OCI-LY1 (cell line): Measurements from ENCODE around the gene UBIAD1.

Experiments
- H2AFZ ChIP-seq: fragments of 200-600 bp; sonication (generic), shearing (Covaris generic); 2 replicates; pipeline ENCODE4 v1.6.0; 2014; ENCODE audit warnings: antibody characterized with exemption, mild to moderate bottlenecking, low read length
- H3F3A ChIP-seq: fragments of 200-600 bp; sonication (generic), shearing (Covaris generic); 2 replicates; pipeline ENCODE4 v1.6.0; 2014; ENCODE audit warnings: mild to moderate bottlenecking, antibody characterized with exemption, low read length, moderate library complexity; ENCODE audit not compliant: insufficient read depth
- H3K27ac ChIP-seq: fragments of 200-600 bp; sonication (generic); 2 replicates; pipeline ENCODE4 v1.5.1; 2014; ENCODE audit warnings: low read length, mixed run types, mild to moderate bottlenecking, low read depth; ENCODE audit not compliant: poor library complexity, severe bottlenecking
- H3K27me3 ChIP-seq: fragments of 200-600 bp; sonication (generic); 2 replicates; pipeline ENCODE4 v1.6.0; 2014; ENCODE audit warnings: antibody characterized with exemption, mild to moderate bottlenecking, low read length, moderate library complexity; ENCODE audit not compliant: insufficient read depth
- H3K36me3 ChIP-seq: fragments of 200-600 bp; sonication (generic); 2 replicates; pipeline ENCODE4 v1.6.1; 2014; ENCODE audit warnings: mild to moderate bottlenecking, antibody characterized with exemption, low read length, moderate library complexity, mixed read lengths; ENCODE audit not compliant: insufficient read depth
- H3K4me1 ChIP-seq: fragments of 200-600 bp; sonication (generic); 2 replicates; pipeline ENCODE4 v1.5.1; 2014; ENCODE audit warnings: mild to moderate bottlenecking, low read length, moderate library complexity; ENCODE audit not compliant: insufficient read depth, severe bottlenecking
- H3K4me2 ChIP-seq: fragments of 200-600 bp; sonication (generic), shearing (Covaris generic); 2 replicates; pipeline ENCODE4 v1.6.1; 2014; ENCODE audit warnings: low read length
- H3K4me3 ChIP-seq: fragments of 200-600 bp; sonication (generic); 2 replicates; pipeline ENCODE4 v1.5.1; 2014; ENCODE audit warnings: low read length, low read depth, mild to moderate bottlenecking, mixed read lengths; ENCODE audit not compliant: poor library complexity, severe bottlenecking
- H3K79me2 ChIP-seq: fragments of 200-600 bp; shearing (Covaris generic); 2 replicates; pipeline ENCODE4 v1.6.1; 2016; ENCODE audit warnings: mixed run types, low read length, mixed read lengths; ENCODE audit not compliant: insufficient read depth
- H3K9ac ChIP-seq: fragments of 200-600 bp; sonication (generic), shearing (Covaris generic); 2 replicates; pipeline ENCODE4 v1.6.1; 2014; ENCODE audit warnings: mild to moderate bottlenecking, low read length, mixed read lengths
- H3K9me2 ChIP-seq: fragments of 200-600 bp; sonication (generic), shearing (Covaris generic); 2 replicates; pipeline ENCODE4 v1.6.1; 2014; ENCODE audit warnings: low read depth, mild to moderate bottlenecking, low read length, mixed read lengths
- H3K9me3 ChIP-seq: fragments of 200-600 bp; shearing (Covaris generic); 2 replicates; pipeline ENCODE4 v1.6.1; 2014; ENCODE audit warnings: low read length, mixed read lengths
- H4K20me1 ChIP-seq: fragments of 200-600 bp; sonication (generic), shearing (Covaris generic); 2 replicates; pipeline ENCODE4 v1.6.0; 2016; ENCODE audit warnings: mild to moderate bottlenecking, low read length; ENCODE audit not compliant: insufficient read depth
- EZH2 ChIP-seq: fragments of 200-600 bp; sonication (generic), shearing (Covaris generic); IDR thresholded peaks from 2 replicates; pipeline ENCODE4 v1.8.0; 2017; ENCODE audit warnings: borderline replicate concordance, mixed run types, mild to moderate bottlenecking, antibody characterized with exemption, low read length, moderate library complexity, mixed read lengths
- TF ChIP-seq, protein P1 (sequence below): fragments of 200-600 bp; sonication (generic), shearing (Covaris generic); IDR thresholded peaks from 2 replicates; pipeline ENCODE4 v1.5.1; 2017; ENCODE audit warnings: mild to moderate bottlenecking, antibody characterized with exemption, low read length, moderate library complexity, mixed read lengths

The UBIAD1 gene

GRCh38 chr1:11333631-11334030, 60.6 kb downstream of the UBIAD1 start:
- H3K79me2 ChIP-seq, result no peaks in the 10 kb centered on the region
- no peak overlapping the region for H3K4me3 ChIP-seq
- no peaks in the 10 kb centered on the region for H3K9me3 ChIP-seq
- H3K9me2 ChIP-seq, result no peaks in the 10 kb centered on the region
- TF ChIP-seq EZH2, result no peak
- TF ChIP-seq, protein P1, sequence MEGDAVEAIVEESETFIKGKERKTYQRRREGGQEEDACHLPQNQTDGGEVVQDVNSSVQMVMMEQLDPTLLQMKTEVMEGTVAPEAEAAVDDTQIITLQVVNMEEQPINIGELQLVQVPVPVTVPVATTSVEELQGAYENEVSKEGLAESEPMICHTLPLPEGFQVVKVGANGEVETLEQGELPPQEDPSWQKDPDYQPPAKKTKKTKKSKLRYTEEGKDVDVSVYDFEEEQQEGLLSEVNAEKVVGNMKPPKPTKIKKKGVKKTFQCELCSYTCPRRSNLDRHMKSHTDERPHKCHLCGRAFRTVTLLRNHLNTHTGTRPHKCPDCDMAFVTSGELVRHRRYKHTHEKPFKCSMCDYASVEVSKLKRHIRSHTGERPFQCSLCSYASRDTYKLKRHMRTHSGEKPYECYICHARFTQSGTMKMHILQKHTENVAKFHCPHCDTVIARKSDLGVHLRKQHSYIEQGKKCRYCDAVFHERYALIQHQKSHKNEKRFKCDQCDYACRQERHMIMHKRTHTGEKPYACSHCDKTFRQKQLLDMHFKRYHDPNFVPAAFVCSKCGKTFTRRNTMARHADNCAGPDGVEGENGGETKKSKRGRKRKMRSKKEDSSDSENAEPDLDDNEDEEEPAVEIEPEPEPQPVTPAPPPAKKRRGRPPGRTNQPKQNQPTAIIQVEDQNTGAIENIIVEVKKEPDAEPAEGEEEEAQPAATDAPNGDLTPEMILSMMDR, result no peak
- no peaks in the 10 kb centered on the region for H4K20me1 ChIP-seq
- no peak overlapping the region for H3K27ac ChIP-seq
- H2AFZ ChIP-seq, result no peak overlapping the region
- no peaks in the 10 kb centered on the region for H3F3A ChIP-seq
- H3K36me3 ChIP-seq, result no peaks in the 10 kb centered on the region
- peaks cover 5% of the 10 kb centered on the region; the same call in 1 of the 2 replicates for H3K27me3 ChIP-seq
- H3K9ac ChIP-seq, result no peak overlapping the region
- no peaks in the 10 kb centered on the region for H3K4me1 ChIP-seq
- H3K4me2 ChIP-seq, result no peak overlapping the region

GRCh38 chr1:11334261-11334804, 61.3 kb downstream of the UBIAD1 start:
- H3K27ac ChIP-seq, result no peak overlapping the region
- no peaks in the 10 kb centered on the region for H3F3A ChIP-seq
- H3K4me2 ChIP-seq, result no peak overlapping the region
- no peaks in the 10 kb centered on the region for H3K4me1 ChIP-seq
- no peaks in the 10 kb centered on the region for H3K9me3 ChIP-seq
- H3K9me2 ChIP-seq, result no peaks in the 10 kb centered on the region
- no peak overlapping the region for H2AFZ ChIP-seq
- H3K4me3 ChIP-seq, result no peak overlapping the region
- peaks cover 6% of the 10 kb centered on the region; the same call in 1 of the 2 replicates for H3K27me3 ChIP-seq
- no peak for TF ChIP-seq EZH2
- TF ChIP-seq, protein P1, result no peak
- no peaks in the 10 kb centered on the region for H3K36me3 ChIP-seq
- H3K9ac ChIP-seq, result no peak overlapping the region
- no peaks in the 10 kb centered on the region for H3K79me2 ChIP-seq
- H4K20me1 ChIP-seq, result no peaks in the 10 kb centered on the region

DNA sequence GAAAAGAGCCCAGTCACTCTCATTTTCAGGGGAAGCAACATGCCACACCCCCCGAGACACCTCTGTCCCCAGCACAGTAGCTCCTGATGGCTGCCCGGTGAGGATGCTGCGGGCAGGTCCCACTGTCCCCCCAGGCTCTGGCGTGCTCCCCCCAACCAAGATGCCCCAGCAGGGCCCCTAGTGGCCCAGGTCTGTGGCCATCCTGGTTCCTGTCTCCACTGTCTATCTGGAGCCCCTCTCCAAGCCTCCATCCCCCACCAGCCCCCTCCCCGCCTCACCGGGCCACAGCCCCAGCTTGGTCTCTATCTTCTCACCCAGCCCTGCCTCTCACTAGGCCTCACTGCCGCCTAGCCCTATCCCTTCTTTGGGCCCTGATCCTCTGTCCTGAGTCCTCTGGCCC, 61.8 kb downstream of the UBIAD1 start:
- Histone ChIP-seq H2AFZ (no peak overlapping the region), H3K9ac (no peak overlapping the region), H3K36me3 (no peaks in the 10 kb centered on the region), H3K9me3 (no peaks in the 10 kb centered on the region), H3K79me2 (no peaks in the 10 kb centered on the region), H3K27me3 (peaks cover 8% of the 10 kb centered on the region; the same call in 1 of the 2 replicates), H3K4me3 (no peak overlapping the region), H3K4me1 (no peaks in the 10 kb centered on the region), H3K9me2 (no peaks in the 10 kb centered on the region), H3K27ac (no peak overlapping the region), H4K20me1 (no peaks in the 10 kb centered on the region), H3K4me2 (no peak overlapping the region), H3F3A (no peaks in the 10 kb centered on the region)
- TF ChIP-seq, protein P1, result no peak
- no peak for TF ChIP-seq EZH2
